ENCODE measurements around the gene EMILIN1.

EMILIN1 gene

GRCh38 chr2:27078267-27079194 is at the start of gene EMILIN1:
Gene EMILIN1 (plus strand): TSS chr2:27078615. CDS start chr2:27079066, 451 bp downstream.
- in situ Hi-C loops (cut with MboI; ENCODE audit: low sequenced_read_pairs): no loop called here

- in situ Hi-C loops (cut with MboI; ENCODE audit: low sequenced_read_pairs): no loop called here
Measured at GRCh38 chr2:27029051-27029450, 49.4 kb upstream of the EMILIN1 start.

- in situ Hi-C loops (cut with MboI; ENCODE audit: low sequenced_read_pairs): no loop called here
Measured at GRCh38 chr2:27032495-27033252, 45.7 kb upstream of the EMILIN1 start, which contains the start of gene TMEM214. Gene TMEM214 (plus strand): TSS chr2:27032965. CDS start chr2:27033016, 51 bp downstream.

- in situ Hi-C loops (cut with MboI; ENCODE audit: low sequenced_read_pairs): no loop called here
Measured at GRCh38 chr2:27033253-27033852, 45.1 kb upstream of the EMILIN1 start.

DNA sequence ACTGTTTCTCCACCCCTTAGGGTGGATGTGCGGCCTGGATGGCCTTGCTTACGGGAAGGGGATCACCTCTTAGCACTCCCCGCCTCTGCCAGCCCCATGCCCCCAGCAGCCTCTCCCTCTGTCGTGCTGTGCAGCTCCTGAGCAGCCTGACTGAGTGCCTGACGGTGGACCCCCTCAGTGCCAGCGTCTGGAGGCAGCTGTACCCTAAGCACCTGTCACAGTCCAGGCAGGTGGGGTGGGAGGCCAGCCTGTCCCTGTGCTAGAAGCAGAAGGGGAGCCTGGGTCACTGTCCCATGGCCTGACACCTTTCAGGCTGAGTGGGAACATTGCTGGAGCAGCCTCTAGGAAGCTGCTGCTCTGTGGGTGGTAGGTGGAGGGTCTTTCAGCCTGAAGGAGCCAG is 40.4 kb upstream of the EMILIN1 start:
- in situ Hi-C loops (cut with MboI; ENCODE audit: low sequenced_read_pairs): no loop called here

DNA sequence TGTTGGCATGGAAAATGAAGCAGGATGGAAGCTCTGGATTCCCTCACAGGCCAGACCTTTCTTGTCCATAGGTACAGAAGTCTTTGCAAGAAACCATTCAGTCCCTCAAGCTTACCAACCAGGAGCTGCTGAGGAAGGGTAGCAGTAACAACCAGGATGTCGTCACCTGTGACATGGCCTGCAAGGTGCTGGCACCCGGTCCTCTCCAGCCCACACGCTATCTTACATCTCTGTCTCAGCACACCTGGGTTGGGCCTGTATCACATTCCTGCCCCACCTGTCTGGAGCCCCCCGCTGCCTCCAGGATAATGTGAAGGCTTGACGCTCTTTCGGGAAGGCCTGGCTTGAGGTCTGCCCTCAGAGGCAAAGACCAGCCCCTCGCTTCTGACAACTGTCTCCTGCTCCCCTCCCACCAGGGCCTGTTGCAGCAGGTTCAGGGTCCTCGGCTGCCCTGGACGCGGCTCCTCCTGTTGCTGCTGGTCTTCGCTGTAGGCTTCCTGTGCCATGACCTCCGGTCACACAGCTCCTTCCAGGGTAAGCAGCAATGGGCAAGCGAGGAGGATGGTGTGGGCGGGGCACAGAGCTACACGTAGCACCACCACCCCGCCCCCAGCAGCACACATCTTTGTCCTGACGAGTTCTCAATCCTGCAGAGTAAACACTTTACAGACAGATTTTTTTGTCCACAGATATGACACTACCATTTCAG is 39.6 kb upstream of the EMILIN1 start:
- in situ Hi-C loops (cut with MboI; ENCODE audit: low sequenced_read_pairs): no loop called here

DNA sequence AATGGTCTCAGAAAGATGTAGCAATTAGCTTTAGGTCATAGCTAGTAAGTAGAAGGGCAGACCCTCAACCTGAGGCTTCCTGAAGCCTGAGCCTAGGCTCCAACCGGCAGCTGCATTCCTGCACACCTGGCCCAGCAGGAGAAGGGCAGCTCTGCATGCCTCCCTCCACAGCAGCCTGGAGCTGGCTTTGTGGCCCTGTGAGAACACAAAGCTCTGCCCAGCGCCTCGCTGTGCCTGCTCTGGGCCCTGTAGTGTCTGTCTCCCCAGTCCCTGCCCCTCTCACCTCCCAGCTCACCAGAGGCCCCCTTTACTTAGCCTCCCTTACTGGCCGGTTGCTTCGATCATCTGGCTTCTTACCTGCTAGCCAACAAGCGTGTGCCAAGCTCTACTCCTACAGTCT is 39.0 kb upstream of the EMILIN1 start:
- in situ Hi-C loops (cut with MboI; ENCODE audit: low sequenced_read_pairs): no loop called here

DNA sequence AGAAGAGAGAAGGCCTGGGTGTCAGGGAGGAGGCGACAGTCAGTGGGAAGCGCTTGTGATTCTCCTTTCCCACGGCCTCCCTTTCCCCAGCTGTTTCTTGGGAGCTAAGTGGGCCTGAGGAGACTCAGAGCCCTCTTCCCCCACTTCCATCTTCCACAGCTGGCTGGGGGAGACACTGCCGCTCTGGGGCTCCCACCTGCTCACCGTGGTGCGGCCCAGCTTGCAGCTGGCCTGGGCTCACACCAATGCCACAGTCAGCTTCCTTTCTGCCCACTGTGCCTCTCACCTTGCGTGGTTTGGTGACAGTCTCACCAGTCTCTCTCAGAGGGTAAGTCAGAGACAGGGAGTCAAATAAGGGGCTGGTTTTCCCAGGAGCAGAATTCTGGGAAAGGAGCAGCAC is 38.5 kb upstream of the EMILIN1 start:
- in situ Hi-C loops (cut with MboI; ENCODE audit: low sequenced_read_pairs): no loop called here

- in situ Hi-C loops (cut with MboI; ENCODE audit: low sequenced_read_pairs): no loop called here
Measured at GRCh38 chr2:27040282-27040681, 38.1 kb upstream of the EMILIN1 start.

- in situ Hi-C loops (cut with MboI; ENCODE audit: low sequenced_read_pairs): no loop called here
Measured at GRCh38 chr2:27041752-27042151, 36.7 kb upstream of the EMILIN1 start.

DNA sequence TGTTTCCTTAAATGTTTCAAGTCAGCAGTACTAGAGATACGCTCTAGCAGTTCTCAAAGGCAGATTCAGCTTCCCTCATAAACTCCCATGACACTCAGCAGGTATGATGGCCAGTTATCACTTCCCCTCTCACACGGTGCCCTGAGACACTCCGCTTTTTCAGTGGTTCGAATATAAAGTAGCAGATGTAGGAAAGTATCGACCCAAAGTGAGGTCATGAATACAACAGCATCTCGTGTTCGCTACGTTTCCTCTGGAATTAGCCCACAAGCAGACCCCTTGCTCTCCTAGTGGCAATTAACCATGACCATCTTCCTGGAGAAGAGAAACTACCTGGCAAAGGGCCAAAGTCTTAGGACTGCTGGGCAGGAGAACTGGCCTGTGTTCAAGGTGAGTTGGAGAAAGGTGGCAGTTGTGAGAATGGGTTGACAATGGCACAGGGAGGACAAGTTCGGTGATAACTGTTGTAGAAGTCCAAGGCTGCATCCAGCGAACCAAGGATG is 36.2 kb upstream of the EMILIN1 start:
- in situ Hi-C loops (cut with MboI; ENCODE audit: low sequenced_read_pairs): no loop called here

- in situ Hi-C loops (cut with MboI; ENCODE audit: low sequenced_read_pairs): no loop called here
Measured at GRCh38 chr2:27042985-27043634, 35.3 kb upstream of the EMILIN1 start.

DNA sequence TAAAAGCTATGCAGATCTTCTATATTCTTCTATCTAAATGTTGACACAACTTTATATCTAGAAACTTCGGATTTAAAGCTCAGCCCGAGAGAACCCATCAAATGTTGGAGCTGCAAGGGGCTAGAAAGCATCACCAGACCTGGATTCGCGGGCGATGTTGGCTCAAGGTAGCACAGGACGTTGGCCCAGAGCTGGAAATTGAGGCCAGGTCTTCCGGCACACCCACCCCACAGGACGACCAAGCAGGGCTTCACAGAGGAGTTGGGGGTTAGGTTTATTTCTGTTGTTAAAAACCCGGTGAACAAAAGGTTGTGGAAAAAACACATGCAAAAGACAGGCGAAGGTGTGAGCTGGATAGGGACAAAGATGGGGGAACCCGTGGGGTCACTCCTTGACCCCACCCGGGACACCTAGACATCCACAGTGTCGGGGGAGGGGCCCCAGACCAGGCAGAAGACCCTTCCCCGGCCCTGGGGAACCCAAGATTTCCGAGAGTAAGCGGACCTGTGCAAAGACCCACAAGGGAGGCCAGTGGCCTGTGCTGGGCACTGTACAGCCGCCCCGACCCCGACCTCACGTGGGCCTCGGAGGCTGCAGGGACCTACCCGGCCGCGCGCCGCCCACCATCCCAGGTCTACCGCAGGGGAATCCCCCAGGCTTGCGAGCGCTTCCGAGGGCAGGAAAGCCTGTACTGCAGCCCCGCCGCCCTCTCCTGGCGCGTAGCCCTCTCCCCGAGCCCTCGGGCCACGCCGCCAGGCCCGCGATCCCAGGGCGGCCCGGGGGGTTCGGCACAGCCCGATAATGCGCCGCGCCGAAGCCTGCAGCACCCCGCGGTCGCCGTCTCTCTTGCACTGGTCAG is 28.8 kb upstream of the EMILIN1 start:
- in situ Hi-C loops (cut with MboI; ENCODE audit: low sequenced_read_pairs): no loop called here

DNA sequence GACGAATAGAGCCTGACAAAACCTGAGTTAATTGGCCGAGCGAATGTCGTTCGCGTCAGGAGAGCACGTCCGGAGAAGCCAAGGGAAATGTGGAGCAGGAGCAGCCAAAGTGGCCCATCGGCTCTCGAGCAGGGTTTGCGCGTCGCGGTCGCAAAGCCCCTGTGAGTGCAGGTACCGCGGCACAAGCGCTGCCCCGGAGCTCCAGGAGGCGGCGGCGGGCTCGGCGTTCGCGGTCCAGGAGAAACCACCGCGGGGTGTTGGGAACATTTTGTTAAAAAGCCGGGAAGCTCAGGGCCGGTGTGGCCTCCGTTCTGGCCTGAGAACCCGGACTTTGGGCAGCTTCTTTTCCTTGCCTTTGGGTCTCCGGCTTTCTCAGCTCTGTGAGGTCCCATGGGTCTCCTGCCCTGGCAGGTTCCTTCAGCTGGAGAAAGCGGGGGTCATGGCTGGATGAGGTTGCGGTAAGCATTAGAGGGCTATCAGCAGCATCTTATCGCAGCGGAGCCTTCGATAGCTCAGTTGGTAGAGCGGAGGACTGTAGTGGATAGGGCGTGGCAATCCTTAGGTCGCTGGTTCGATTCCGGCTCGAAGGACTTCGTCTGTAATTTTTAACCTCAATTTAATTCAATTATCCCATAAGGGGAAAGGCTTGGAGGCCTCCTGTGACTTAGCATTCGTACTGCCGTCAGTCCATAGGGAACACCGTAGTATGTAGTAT is 28.0 kb upstream of the EMILIN1 start:
- in situ Hi-C loops (cut with MboI; ENCODE audit: low sequenced_read_pairs): no loop called here

GRCh38 chr2:27050996-27051901 is 27.2 kb upstream of the EMILIN1 start, which contains the start of gene AGBL5:
Gene AGBL5 (plus strand): TSS chr2:27051668. CDS start chr2:27052959, 1,291 bp downstream.
- in situ Hi-C loops (cut with MboI; ENCODE audit: low sequenced_read_pairs): no loop called here

GRCh38 chr2:27051902-27052645 is 26.3 kb upstream of the EMILIN1 start:
- in situ Hi-C loops (cut with MboI; ENCODE audit: low sequenced_read_pairs): no loop called here

DNA sequence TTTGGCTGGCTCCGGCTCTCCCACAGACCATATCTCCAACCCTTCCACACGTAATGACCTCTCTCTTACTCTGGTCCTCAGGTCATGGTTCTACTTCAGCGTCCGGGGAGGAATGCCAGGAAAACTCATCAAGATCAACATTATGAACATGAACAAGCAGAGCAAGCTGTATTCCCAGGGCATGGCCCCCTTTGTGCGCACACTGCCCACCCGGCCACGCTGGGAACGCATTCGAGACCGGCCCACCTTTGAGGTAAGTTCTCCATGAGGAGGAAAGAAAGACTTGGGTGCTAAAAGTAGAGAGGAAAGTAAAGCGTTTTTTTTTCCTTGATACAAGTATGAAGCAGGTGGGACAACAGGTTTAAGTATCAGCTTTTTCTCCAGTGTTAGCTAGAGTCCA is 25.1 kb upstream of the EMILIN1 start:
- in situ Hi-C loops (cut with MboI; ENCODE audit: low sequenced_read_pairs): no loop called here
